GM12874 (cell line): Measurements from ENCODE around the gene HTT.

Experiments used
- TF ChIP-seq, protein P1 (sequence below): IDR thresholded peaks from 2 replicates; pipeline ENCODE4 v1.5.1; 2011; ENCODE audit warnings: low read depth, mild to moderate bottlenecking, control low read depth, low read length, moderate library complexity; ENCODE audit not compliant: insufficient read depth

Gene HTT

GRCh38 chr4:3035249-3035648, 39.2 kb upstream of the HTT start:
- TF ChIP-seq, protein P1, sequence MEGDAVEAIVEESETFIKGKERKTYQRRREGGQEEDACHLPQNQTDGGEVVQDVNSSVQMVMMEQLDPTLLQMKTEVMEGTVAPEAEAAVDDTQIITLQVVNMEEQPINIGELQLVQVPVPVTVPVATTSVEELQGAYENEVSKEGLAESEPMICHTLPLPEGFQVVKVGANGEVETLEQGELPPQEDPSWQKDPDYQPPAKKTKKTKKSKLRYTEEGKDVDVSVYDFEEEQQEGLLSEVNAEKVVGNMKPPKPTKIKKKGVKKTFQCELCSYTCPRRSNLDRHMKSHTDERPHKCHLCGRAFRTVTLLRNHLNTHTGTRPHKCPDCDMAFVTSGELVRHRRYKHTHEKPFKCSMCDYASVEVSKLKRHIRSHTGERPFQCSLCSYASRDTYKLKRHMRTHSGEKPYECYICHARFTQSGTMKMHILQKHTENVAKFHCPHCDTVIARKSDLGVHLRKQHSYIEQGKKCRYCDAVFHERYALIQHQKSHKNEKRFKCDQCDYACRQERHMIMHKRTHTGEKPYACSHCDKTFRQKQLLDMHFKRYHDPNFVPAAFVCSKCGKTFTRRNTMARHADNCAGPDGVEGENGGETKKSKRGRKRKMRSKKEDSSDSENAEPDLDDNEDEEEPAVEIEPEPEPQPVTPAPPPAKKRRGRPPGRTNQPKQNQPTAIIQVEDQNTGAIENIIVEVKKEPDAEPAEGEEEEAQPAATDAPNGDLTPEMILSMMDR: no peak

GRCh38 chr4:3035674-3036073, 38.8 kb upstream of the HTT start:
- TF ChIP-seq, protein P1: no peak

DNA sequence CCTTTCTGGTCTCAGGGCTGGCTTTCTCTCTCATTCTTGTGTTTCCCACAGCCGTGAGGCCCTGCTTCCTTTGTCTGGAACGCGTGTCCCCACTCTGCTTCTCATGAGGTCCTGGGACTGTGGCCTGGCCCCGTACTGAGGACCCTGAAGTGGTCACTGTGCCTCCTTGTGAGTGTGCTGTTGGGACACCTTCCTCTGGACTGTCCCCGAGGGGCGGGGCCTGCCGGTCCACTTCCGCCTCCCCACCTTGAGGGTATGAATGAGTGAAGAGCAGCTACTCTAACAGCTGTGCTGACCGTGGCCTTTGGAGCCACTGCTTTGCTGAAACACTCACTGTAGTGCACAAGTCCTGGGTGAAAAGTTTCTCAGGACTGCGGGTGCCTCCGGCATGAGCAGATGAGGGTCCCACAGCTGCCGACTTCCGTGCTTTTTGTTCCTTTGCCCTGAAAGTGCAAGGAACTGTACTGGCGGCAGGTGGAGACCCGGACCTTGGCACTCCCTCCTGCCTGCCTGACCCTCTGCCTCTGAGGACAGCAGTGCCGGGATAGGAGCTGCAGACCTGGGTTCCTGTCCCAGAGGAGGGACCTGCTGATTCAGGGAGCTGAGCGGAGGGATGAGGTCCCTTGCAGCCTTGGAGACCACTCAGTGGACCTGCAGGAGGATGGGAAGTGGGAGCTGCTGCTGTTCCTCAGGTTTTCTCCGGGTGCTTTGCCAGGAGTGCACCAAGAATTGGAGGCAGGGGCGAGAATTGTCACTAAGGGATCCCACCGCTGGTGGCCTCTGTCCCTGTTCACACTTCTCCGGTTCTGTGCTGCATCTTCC, 38.1 kb upstream of the HTT start:
- TF ChIP-seq, protein P1: no peak

DNA sequence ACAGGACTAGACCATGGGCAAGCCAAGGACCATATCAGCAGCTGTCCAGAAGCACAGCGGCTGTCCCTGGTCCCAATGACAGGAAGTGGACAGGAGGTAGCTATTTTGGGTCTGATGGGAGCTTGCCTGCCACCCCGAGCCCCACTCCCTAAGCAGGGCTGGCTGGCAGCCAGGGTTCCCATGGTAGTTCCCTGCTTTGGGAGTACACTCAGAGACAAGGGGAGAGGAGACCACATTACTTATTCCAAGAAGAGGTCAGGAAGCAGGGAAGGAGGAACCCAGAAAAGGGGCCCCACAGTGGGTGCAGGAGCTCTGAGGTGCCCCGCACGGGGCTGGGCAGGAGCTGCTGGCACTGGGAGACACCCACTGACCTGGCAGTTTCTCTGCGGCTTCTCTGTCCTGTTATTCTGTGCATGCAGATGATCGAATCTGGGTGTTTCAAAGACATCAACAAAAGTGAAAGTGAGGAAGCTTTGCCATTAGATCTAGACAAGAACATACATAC, 36.5 kb upstream of the HTT start:
- TF ChIP-seq, protein P1: no peak

GRCh38 chr4:3039706-3040366, 34.6 kb upstream of the HTT start:
- TF ChIP-seq, protein P1: no peak

DNA sequence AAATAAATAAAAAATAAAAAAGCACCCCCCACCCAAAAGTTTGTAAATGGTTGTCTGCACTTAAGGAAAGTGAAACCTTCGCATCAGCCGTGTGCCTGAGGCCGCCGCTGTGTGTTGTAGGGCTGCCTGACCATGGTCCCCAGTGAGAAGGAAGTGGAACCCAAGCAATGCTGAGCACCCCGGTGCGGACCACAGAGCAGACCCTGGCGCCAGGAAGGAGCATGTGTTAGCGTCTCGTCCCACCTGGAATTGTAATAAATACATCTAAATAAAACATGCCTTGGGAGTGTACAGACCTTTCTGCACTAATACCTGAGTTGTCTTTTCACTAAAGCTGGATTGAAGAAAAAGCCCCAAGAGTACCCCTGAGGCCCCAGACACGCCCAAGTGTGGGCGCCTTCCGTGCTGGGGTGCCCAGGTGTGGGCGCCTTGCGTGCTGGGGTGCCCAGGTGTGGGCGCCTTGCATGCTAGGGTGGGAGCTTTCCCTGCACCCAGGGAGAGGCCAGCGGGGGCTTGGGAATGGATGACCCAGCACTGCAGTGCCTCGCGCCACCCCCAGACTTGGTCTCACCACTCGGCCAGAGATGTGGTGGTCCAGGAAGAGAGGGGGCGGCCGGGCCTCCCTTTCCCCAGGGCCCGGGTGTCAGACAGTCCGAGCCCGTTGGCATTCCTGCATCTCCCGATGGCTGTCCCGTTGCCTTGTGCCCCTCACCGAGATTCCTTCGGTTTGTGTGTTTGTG, 33.9 kb upstream of the HTT start:
- TF ChIP-seq, protein P1: no peak
